GM18499 (cell line): ENCODE measurements around the gene DDAH1.

ENCODE experiments used
- ATAC-seq: cut with Tn5 transposase; IDR thresholded peaks from one replicate; pipeline ENCODE4 v1.9.1; 2021; ENCODE audit warnings: moderate number of reproducible peaks; ENCODE audit not compliant: insufficient read depth, unreplicated experiment

The DDAH1 gene

DNA sequence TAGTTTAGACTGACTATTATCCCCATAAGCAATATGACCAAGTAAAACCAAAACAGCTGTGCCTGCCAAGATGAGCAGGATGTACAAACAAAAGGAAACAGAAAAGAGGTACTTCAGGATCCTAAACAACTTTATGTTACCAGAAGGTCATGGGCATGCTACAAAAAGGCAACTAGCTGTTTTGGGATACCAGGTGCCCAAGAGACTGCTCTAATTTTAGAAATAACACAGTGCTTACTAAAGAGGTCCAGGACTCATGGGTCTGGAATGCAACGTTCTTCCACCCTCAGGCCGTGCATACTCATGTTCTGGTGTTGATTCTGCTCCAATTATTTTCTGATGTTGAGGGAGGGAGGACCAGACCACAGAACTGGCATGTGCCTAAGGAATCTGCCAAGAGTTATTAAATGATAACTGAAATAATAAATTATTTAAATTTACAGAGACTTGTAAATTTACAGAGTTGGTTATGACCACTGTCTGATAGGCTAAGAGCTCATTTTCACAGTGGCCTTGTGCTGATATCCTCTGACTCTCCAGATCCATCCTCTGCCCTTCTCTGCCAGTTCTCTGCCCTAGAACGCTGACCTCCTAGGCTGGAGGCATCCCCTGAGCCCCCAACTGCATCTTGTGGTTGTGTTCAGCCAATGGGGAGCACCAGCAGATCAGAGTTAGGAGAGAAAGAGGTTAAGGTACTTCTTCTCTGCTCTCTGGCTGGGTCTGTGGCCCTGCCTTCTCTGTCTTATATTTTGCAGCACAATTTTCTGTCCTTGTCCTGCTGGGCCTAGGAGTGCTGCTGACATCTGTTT, 150.9 kb downstream of the DDAH1 start:
- ATAC-seq, result no peak

DNA sequence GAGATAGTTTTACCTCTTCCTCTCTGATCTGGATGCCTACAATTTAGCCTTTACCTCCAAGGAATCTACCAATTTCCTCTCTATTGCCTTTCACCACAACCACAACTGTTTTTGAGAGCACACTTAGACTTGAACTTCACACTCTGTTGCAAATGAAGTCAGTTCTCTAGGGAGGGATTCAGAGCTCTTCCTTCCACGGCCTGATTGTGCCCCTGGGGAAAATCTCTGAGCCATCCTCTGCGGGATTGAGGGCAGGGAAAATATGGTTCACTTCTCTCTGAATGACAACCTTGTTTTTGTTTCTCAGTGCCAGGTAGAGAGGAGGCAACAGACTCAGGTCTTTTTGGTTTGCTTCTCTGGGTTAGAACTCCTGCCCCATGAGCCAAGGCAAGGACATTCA, 153.1 kb downstream of the DDAH1 start:
- ATAC-seq, result no peak

DNA sequence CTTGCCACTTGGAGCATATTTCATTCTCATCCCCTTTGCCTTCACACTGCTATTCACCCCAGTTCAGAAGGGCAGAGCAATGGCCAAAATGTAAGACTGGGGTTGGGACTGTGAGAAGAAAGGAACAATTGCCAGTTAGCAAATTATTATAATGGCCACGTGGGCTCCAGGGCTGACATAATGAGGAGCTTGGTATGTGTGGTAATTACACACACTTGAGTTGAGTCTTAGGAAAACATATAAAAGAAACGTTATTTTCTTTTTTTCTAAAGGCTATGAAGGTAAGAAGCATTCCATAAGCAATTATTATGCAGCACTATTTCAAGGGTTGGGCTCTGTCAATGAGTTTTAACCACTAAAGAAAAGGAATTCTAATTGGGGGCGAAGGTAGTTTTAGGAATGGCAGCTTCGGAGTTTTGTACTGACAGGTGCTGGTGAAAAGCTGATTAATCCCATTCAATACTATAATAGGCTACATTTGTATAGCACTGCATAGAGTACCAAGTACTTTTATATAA, 156.1 kb downstream of the DDAH1 start:
- no peak for ATAC-seq

DNA sequence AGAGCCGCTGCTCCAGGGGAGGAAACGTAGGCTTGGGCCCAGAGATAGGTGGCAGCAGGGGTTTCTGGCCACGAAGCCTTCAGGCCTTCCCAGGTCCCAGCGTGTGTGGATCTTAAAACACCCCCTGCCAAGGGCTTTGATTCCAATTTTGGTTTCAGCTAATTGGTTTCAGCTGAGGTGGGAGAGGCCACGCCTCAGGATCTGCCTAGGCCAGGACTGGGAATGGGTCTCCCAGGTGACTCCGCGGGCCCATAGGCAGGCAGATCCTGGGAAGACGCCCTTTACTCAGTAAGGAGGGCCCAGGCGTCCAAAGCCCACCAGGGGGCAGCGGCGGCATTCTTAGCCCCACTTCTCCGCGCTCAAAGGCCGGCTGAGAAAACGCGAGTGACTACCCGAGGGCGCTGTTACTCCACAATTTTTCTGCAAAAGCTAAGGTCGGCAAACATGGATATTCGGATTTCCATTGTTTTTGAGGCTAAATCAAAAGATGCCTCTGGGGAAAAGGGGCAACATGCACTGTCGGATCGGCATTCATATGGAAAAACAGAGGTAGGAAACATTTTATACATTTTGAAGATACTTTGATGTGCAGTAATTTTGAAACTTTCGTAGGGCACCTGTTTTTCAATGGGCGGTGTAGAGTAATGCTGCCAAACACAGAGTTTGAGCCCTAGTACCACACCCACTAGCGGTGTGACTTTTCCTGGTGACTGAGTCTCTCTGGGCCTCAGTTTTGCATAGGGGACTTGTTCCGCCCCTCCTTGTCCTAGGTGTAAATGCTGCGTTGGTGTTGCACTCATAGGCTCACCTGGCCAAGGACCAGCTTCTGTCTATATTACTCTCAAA, 156.7 kb downstream of the DDAH1 start:
- ATAC-seq, result peak; percentile 58

DNA sequence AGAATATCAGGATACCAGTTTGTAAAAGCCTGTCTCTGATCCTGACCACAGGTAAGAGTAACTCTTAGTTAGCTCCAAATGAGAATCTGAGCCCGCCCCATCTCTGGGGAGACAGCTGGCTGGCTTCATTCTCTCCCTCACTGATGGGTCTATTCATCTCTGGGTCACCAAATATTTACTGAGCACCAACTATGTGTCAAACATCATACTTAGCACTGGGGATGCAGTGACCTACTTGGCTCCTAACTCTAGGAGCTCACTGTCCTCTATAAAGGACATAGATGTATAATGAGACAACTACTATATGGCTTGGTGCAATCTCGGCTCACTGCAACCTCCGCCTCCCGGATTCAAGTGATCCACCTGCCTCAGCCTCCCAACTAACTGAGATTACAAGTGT, 158.7 kb downstream of the DDAH1 start:
- ATAC-seq, result no peak

DNA sequence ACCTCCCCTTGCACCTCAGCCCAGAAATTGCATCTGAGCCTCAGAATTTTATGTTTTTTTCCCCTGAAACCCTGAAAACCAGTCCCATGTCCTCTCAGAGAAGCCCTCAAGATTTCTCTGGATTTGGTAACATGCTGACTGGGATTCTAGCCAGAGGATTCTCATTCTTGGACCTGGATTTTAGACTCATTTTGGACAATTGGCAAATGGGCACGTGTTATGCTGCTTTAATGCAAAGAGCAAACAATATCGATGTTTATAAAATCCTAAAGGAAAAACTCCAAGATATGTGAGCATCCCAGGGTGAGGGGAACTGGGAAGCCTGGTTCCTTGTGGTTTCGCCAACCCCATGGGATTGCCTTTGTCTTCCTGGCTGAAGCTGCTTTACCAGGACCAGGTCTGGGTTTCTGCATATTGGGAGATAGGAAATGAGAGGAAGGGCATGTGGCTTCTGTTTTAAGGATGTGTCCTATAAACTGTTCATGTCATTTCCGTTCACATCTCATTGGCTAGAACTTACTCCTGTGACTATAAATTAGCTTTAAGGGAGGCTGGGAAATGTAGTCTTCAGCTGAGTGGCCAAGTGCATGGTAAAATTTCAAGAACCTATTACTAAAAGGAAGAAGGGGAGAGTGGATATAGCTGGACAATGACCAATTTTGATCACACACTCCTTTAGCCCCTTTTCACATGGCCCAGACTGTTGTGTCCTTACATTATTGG, 161.4 kb downstream of the DDAH1 start:
- no peak for ATAC-seq

DNA sequence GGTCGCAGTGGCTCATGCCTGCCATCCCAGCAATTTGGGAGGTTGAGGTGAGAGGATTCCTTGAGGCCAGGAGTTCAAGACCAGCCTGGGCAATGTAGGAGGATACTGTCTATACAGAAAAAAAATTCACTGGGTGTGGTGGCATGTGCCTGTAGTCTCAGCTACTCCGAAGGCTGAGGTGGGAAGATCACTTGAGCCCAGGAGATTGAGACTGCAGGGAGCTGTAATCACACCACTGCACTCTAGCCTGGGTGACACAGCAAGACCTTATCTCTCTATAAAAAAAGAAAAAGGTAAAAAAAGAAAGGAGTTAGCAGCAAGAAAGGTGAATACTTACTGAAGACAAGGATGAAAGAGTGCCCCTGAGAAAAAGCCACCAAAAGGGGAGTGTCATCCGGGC, 164.8 kb downstream of the DDAH1 start:
- no peak for ATAC-seq

DNA sequence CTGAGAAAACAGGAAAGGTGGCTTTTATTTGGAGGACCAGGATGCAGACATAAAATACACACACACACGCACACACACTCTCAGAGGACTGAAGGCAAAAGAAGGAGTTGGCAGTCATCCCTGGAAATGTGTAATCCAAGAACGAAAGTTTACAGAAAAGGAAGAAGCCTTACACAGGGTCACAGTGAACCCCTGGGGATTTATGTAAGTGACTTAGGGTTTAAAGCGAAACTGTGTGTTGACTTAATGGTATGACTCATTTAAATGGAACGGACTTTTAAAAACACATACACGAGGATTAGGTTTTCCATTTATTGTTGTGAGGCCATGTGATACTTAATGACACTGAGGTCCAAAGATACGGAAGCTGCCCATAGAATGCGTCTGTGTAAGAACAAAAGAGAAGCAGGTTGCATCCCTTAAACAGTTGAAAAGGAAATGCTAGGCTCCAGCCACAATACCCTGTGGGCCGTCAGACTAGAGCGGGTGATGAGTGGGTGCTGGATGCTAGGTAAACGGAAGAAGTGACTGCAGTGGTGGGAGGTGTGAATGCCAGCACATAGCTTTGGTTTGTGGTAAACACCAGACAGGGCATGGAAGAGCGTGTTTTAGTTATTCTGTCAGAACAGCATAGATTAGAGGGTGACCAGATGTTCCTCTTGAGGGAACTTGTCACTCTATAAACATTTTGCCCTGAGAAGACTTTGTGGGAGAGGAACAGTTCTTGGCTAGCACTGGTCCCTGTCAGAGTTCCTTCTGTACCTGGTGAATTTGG, 166.9 kb downstream of the DDAH1 start:
- ATAC-seq, result peak; percentile 84

DNA sequence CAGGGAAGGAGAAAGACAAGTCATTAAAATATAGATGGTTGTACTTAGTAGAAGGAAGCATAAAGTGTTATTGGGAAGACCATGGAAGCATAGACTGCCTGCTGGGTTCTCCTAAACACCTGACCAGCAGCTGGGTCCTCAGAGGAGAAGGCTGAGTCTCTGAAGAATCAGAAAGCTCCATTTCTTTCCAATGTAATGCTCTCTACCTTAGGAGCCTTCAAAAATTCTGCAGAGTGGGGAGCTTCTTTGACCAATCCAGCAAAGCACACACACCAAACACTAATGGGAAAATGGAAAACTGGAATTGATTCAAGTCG, 167.5 kb downstream of the DDAH1 start:
- no peak for ATAC-seq

DNA sequence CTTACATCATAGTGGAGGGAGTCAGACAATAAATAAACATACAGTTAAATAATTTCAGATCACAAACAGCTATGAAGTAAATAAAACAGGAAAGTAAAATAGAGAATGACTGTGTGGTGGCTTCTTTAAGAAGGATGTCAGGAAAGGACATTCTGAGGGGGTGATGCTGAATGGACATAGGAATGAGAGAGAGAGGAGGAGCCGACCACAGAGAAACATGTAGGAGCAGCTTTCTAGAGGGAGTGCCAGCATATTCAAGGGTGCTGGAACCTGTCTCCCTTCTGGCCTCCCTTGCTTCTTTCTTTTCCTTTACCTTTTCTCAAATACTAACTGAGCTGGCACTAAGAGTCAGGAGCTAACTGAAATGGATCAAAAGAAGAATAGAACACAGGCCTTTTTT, 168.0 kb downstream of the DDAH1 start:
- no peak for ATAC-seq

DNA sequence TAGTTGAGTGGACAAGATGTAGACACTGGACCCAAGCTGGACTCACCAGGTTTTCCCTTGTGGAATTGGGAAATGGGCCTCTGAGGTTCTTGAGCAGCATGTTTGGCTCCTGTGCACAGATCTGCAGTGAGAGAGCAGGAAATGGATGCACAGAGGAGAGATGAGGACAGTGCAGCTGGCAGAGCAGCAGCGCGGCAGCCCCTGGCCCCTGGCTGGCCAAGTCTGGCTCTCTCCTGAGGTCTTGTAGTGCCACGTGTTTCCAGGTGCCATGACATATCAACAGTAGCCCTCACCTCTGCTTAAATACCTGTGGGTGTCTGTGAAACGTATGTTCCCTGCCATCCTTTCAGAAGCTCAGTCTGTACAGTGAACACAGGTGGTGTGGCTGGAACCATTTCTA, 169.3 kb downstream of the DDAH1 start:
- no peak for ATAC-seq

DNA sequence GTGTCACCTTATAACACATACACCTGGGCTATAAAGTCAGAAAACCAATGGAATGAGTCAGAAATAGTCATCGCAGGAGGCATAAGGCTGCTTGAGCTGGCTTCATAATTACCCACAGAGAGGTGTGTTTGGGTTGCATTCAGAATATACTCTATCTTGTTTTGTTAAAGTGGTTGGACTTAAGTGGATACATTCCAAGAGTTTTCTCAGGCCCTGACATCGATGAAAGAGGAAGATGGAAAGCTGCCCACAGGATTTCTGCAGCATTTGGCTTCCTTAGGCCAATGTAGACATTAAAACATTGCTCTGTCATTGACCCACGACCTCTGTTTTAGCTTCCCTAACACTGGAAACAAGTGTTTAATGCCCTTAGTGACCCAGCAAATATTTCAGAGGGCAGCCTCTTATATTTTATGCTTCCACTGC, 169.9 kb downstream of the DDAH1 start:
- no peak for ATAC-seq

DNA sequence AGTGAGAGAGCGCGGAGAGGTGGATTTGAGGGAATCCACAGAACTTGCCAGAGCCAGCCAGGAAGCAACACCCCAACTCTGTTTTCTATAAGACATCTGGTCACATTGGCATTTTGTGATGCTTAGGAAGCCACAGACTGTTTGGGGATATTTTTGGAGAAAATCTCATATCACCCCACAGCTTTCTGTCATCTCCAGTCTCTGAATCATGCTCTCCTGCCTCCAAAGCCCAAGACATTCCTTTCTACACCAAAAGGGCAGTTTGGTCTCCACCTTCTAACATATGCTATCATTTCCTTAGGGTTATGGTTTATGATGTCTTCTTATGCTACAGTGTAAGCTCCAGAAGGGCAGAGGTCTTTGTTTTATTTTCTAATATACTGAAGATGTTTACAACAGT, 174.1 kb downstream of the DDAH1 start:
- ATAC-seq, result no peak

DNA sequence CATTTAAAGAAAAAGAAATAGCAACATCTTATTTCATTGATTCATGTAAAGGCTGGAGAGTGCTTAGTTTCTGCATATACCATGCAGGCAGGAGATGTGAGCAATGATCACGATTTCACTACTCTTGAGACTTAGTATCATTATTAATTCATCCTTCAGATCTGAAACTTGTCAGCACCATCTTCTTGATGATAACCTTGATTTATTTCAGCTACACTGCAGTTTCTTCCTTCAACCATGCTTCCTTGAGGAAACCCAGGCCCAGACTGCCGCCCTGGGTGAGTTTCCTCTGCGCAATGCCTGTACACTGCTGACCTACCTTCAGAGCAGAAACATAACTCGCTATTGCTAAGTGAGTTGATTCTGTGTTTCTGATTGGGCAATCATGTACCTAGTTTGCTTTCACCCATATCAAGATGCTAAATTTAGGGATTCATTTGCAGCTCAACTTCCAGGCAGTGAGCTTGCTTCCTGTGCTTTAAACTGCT, 175.1 kb downstream of the DDAH1 start:
- peak; percentile 74 for ATAC-seq

DNA sequence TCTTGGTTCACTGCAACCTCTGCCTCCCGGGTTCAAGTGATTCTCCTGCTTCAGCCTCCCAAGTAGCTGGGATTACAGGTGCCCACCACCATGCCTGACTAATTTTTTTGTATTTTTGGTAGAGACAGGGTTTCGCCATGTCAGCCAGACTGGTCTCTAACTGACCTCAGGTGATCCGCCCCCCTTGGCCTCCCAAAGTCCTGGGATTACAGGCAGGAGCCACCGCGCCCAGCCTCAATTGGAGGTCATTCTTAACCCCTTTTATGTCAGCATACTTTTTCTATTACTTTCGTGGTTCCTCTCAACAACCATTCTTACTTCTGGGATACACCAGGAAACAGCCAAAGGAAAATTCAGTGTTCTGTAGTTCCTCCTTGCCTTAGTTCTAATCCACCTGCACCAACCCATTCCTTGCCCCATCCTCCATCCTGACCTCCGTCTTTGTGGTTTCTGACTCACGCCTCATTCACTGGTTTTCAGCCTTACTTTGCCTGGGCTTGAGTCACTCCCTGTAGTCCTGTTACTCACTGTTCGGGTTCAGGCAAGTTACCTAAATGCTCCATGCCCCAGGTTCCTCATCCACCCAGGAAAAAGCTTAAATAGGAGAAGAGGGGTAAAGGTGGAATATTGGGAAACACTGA, 175.6 kb downstream of the DDAH1 start:
- ATAC-seq, result peak; percentile 27

DNA sequence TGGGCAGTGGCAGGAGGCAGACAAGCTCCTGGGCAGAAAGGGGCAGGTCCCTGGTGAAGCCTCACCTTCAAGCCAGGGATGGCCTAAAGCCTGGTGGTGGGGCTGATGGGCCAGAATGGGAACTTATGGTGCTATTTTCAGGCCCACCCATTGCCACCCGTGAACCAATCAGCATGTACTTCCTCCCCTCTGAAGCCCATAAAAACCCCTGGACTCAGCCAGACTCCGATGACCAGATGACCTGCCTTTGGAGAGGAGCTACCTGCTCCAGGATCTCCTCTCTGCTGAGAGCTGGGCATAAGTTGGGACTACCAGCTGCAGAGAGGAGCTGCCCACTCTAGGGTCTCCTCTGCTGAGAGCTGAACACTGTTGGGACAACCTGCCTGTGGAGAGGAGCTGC, 180.8 kb downstream of the DDAH1 start:
- ATAC-seq, result no peak

DNA sequence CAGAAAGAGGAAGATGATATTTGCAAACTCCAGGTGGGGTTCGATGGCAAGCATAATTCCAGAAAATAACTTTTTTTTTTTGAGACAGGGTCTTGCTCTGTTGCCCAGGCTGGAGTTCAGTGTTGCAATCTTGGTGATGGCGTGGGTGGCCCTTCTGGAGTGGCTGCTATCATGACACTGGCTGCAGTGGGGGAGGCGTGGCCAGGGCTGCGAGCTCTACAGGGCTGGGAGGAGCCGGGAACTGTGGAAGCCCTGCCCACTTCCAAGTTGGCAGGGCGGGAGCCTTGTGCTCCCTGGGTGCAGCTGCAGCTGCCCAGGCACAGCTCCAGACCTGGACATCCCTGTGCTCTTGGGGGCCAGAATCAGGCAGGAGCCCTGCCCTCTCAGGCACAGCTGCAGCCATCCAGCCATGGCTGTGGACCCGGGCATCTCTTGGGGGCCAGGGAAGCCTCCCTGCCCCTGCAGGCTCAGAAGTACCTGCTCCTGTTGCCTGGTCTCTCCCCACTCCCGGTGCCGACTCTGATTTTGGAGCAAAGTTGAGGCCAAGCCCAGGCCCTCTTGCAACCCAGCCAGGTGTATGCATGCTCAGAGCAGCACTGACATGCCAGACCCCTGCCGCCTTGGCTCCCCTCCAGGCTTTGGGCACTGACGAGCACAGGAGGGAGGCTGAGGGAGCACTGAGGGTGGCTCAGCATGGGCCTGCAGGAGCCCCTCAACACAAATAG, 181.3 kb downstream of the DDAH1 start:
- ATAC-seq, result no peak

DNA sequence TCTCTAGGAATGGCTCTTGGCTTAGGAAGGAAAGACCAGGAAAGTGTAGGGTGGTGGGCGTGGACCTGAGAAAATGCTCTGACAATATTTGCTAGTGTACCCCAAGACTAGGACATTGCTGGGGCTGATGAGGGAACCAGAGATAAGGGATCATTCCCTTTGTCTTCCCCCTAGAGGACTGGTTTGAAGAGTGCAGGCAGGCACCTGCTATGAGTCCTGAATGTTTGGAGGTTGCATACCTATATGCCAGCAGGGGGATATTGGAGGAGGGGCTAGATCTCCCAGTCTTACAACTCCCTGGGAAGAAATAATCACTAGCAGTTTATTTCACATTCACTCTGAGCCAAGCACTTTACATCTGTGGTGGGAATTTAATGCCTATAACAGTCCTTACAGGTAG, 182.5 kb downstream of the DDAH1 start:
- no peak for ATAC-seq

DNA sequence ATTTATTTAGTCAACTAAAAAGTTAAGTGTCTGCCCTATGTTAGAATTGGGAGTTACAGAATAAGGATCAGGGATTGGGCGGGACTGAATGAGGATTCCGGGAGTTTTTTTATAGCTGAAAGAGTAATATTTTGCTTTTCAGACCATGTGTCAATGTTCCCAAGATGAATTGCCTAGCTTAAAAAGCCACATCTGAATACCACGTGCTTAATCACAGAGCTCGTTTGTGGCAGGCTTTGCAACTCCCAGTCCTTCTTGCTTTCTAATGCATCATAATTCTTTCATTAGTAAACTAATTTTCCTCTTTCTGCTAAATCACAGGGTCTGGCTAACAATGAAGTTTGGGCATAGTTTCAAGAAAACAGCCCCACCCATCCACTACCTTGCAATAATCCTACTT, 184.3 kb downstream of the DDAH1 start:
- no peak for ATAC-seq
